GM19467 (cell line): ENCODE measurements around the gene APOBEC4.
"Not testable (repeated sequence)": the region's sequence is repeated elsewhere in the genome, so short reads cannot be mapped to it uniquely, and the experiment has no call there.

Experiments
- ATAC-seq: cut with Tn5 transposase; IDR thresholded peaks from one replicate; pipeline ENCODE4 v1.9.1; 2021; ENCODE audit warnings: mild to moderate bottlenecking, moderate library complexity; ENCODE audit not compliant: unreplicated experiment

Gene APOBEC4

GRCh38 chr1:183635606-183636333 is 17.3 kb downstream of the APOBEC4 start, which contains the start of gene ARPC5:
ARPC5 (minus strand) TSS chr1:183635783; CDS start chr1:183635659, 124 bp downstream.
- peak; percentile 87 for ATAC-seq

GRCh38 chr1:183635099-183635605 is 18.0 kb downstream of the APOBEC4 start:
- no peak for ATAC-seq

GRCh38 chr1:183634429-183635065 is 18.6 kb downstream of the APOBEC4 start:
- ATAC-seq, result no peak

DNA sequence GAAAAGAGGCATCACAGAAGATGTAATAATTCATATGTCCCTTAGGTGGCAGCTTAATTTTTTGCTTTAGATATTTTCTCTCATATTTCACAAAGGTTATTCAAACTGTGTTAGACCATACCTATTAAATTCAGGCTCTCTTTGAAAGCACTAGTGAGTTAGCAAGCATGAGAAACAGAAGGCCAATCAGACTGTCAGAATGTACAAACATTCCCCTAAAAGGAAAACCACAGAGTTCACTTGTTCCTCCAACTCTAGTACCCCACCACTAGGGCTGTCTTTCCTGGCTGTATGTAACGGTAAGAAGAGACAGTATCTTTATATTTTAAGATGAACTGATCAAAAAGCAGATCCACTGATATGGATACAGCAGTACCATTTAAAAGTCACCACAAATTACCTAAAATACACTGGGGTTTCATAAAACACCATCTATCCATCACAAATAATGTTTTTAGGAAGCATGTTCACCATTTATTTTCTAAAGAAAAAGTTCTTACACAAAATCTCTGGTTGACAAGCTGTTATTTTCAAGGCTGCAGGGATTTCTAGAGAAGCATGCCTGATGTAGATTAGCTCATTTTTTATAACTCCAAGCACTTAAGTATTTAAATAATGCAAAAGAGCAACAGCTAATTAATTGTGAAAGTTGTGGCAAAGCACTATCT is 19.3 kb downstream of the APOBEC4 start:
- peak; percentile 38 for ATAC-seq

DNA sequence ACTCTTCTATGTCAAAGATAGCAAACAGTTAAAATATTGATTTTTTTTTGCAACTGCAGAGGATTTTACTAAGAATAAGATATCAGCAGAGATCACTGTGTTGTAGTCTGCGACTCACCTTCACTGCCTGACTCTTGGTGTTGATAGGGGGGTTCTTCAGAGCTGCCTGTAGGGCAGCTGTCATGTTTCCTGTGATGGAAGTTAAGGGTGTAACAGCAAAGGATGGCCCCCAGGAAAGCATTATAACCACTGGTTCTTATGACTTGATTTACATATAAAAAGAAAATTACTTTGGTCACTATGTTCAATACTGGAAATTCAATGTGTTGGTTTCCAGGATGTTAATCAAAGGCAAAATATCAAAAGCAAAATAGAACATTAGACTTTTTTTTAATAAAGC is 20.2 kb downstream of the APOBEC4 start:
- no peak for ATAC-seq

- no peak for ATAC-seq
Observed at GRCh38 chr1:183632114-183632513, 21.0 kb downstream of the APOBEC4 start.

DNA sequence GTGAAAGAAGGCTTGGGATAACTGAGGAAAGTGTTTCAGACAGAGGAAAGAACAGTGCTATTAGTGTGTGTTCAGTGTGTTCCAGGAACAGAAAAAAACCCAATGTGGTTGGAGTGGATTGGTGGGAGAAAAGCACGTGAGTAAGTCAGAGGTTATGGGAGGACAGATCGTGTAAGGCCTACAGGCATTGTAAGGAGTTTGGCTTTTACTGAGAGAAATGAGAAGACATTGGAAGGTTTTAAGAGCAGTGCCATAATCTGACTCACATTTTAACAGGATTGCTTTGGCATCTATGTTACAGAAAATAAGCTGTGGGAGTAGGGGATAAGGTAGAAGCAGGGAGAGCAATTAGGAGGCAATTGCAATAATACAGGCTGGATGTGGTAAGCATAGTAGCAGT is 22.4 kb downstream of the APOBEC4 start:
- no peak for ATAC-seq

DNA sequence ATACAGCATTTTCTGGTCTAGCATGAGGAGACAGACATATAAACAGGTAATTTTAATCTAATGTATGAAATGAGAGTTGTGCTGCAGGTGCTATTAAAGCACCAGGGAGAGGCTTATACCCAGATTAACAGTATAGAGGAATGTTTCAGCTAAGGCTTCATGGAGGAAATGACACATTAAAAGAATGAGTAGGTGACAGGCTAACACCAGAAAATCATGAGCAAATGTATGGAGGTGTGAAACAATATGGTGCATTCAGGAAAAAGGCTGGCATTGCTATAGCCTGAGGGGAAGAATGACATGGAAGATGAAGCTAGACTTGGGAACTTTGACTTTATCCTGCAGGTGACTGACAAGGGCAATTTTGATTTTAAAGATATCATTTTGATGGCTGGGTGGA is 24.6 kb downstream of the APOBEC4 start:
- ATAC-seq, result no peak

DNA sequence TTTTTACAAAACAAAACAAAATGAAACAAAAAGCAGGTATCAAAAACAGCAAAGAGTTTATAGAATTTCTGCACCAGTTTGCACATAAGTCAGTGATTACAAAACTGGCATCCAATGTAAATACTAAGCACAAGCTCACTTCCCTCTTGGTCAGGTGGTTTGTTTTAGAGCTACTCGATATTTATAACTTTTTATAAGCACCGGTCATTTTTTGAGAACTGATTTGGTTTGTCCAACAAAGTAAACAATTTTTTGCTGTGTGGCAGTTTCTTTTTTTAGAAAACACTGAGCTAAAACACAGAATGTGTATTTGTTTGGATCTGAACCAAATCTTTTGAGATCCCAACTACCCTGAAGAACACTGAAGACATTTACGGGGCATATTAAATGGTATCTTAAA is 26.9 kb downstream of the APOBEC4 start:
- ATAC-seq, result not testable (repeated sequence)

GRCh38 chr1:183622884-183623785 is 30.0 kb downstream of the APOBEC4 start:
- peak; percentile 92 for ATAC-seq

GRCh38 chr1:183622013-183622412 is 31.1 kb downstream of the APOBEC4 start:
- ATAC-seq, result no peak

DNA sequence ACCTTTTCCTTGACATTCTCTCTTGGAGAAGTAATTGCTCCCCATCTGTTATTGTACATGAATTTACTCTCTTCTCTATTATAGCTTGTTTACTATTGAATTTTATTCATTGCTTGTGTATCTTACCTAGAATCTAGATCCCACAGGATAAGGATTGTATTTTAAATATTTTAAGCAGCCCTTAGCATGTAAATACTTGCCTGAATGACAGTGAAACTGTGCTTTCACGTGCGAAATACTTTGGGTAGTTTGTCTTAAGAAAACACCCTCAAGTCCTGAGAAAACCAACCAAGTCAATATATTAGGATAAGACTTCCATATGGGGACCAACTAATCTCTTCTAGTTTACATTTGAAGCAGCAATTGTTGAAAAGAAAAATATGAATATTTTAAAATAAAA is 32.8 kb downstream of the APOBEC4 start:
- ATAC-seq, result no peak

DNA sequence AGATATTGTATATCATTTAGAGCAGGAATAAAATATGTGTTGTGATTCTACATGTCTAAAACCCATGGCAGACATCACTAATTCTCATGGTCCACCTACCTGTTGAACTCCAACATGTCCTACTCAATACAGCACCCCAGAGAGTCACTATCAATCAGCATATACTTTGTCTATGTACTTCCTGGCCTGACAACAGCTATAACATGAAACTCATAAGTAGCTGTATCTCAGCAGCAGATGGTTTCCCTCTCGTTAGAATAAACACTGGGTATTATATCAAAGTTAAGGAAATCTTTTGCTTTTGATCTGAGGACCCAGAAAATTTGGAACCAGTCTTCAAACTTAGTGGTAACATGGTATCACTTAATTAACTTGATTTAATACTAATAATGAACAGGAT is 33.3 kb downstream of the APOBEC4 start:
- no peak for ATAC-seq

- not testable (repeated sequence) for ATAC-seq
Observed at GRCh38 chr1:183618202-183618601, 34.9 kb downstream of the APOBEC4 start.

- ATAC-seq, result not testable (repeated sequence)
Observed at GRCh38 chr1:183612975-183613374, 40.1 kb downstream of the APOBEC4 start.

DNA sequence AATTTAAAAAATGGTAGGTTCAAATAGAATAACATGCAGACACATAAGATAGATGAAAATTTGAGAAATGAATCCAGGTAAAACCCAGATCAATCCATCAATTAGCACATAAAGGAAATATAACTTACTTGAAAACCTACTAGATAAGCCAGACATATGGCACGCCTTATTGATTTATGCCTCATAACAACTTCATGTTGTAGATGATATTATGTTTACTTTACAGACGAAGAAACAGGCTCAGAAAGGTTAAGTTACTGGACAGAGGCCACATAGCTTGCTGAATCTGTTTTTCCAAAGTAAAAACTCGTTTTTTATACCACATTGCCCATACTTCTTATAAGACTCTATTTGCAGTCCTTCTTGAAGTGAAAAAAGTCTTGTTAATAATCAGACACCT is 40.7 kb downstream of the APOBEC4 start:
- no peak for ATAC-seq

- no peak for ATAC-seq
Observed at GRCh38 chr1:183611021-183611420, 42.1 kb downstream of the APOBEC4 start.

DNA sequence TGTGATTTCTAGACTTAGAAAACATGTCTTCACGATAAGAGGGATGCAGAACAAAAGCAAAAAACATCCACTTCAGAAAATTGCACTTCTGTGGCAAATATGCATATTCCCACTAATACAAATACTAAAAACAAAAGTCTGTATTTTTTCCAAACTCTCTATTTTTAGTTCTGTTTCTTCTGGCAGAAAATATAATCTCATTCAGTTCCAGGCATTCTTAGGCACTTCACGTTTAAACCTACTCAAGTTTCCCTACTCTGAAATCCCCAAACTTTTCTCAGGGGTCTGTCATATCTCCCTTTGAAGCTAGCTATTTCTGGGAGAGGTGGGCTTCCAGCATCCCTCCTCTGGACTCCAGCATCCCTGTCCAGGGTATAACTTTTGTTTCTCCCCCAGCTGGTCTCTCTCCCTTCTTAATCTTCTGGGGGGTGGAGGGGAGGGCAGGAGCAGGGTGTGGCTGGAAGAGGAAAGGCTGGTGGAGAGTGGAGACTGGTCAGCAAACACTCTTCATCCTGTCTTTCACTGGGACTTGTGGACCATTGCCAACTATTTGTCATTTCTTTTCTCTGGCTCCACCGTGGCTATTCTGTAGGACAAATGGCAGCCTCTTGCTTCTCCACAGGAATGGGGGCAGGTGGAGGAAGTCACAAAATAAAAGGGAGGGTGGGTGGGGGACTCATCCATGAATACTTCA is 43.2 kb downstream of the APOBEC4 start:
- no peak for ATAC-seq

DNA sequence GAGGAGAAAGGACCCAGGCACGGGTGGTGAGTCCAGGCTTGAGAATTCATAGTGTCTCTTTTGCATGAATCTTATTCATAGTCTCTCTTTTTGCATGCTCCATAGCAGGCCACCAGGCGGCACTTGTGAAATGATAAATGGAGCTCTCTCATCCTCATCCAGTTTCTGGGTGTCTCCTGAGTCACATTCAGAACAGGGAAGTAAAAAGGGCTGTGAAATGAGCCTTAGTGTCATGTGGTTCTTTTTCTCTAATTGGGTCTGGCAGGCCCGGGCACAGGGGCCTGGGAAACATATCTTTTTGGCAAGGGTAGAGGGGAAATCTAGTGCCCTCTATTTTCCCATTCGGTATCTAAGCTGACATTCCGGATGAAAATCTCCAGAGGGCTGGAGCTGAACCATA is 43.8 kb downstream of the APOBEC4 start:
- no peak for ATAC-seq

GRCh38 chr1:183607322-183607980 is 45.7 kb downstream of the APOBEC4 start:
- ATAC-seq, result peak; percentile 43
